HEK293 (cell line): ENCODE measurements around the gene SRCIN1.

Experiments
- CTCF ChIA-PET: fragments of 350-600 bp; formaldehyde crosslinking; extraction: SDS; loops from one replicate; lab custom pipeline; 2021; ENCODE audit warnings: antibody characterized with exemption; lab: Yijun Ruan, JAX
- POLR2A ChIA-PET: fragments of 300-600 bp; formaldehyde crosslinking; extraction: SDS; loops from one replicate; lab custom pipeline; 2020; ENCODE audit warnings: antibody characterized with exemption, inconsistent platforms; lab: Yijun Ruan, JAX
- H3K27ac ChIP-seq: fragments of 200-500 bp; sonication (Bioruptor generic); 2 replicates; pipeline ENCODE4 v1.5.1; 2014; ENCODE audit warnings: low read depth, low read length, control low read depth, inconsistent platforms; ENCODE audit errors: extremely low read depth
- H3K36me3 ChIP-seq, 2 experiments: fragments of 200-500 bp in 1 of 2; sonication (Bioruptor generic) in 1 of 2; 1 replicate in 1 of 2; 2 replicates in 1 of 2; pipeline ENCODE4 v1.5.1; 2014 to 2017; ENCODE audit warnings: inconsistent platforms in 2 of 2, low read length in 2 of 2; ENCODE audit not compliant: control insufficient read depth in 2 of 2, insufficient read depth in 1 of 2
- H3K4me1 ChIP-seq: fragments of 200-500 bp; sonication (Bioruptor generic); 2 replicates; pipeline ENCODE4 v1.5.1; 2014; ENCODE audit warnings: mild to moderate bottlenecking, low read length, inconsistent platforms; ENCODE audit not compliant: control insufficient read depth, insufficient read depth
- H3K4me3 ChIP-seq: 2 replicates; pipeline ENCODE4 v1.5.1; 2011; ENCODE audit warnings: low read depth, mild to moderate bottlenecking, control low read depth, low read length, moderate library complexity
- H3K9me3 ChIP-seq: fragments of 200-500 bp; sonication (Bioruptor generic); 2 replicates; pipeline ENCODE4 v1.5.1; 2014; ENCODE audit warnings: low read depth, low read length, inconsistent platforms; ENCODE audit not compliant: control insufficient read depth, insufficient read depth
- ATF2 ChIP-seq: fragments of 450-650 bp; formaldehyde crosslinking; IDR thresholded peaks from 2 replicates; pipeline ENCODE4 v1.5.1; 2016; ENCODE audit warnings: missing biosample characterization, missing genetic modification characterization, low read depth
- BCL11A ChIP-seq: fragments of 450-650 bp; formaldehyde crosslinking; IDR thresholded peaks from 2 replicates; pipeline ENCODE4 v1.5.1; 2016; ENCODE audit warnings: low read depth, missing biosample characterization, missing genetic modification characterization
- EGR2 ChIP-seq: fragments of 450-650 bp; formaldehyde crosslinking; IDR thresholded peaks from 2 replicates; pipeline ENCODE4 v1.5.1; 2016; ENCODE audit warnings: low read depth, missing biosample characterization, missing genetic modification characterization
- GLIS2 ChIP-seq: fragments of 450-650 bp; formaldehyde crosslinking; IDR thresholded peaks from 2 replicates; pipeline ENCODE4 v1.5.1; 2016; ENCODE audit warnings: missing biosample characterization, missing genetic modification characterization
- KLF9 ChIP-seq: fragments of 450-650 bp; formaldehyde crosslinking; IDR thresholded peaks from 2 replicates; pipeline ENCODE4 v1.5.1; 2016; ENCODE audit warnings: missing biosample characterization, missing genetic modification characterization, low read depth
- PRDM1 ChIP-seq: fragments of 450-650 bp; formaldehyde crosslinking; IDR thresholded peaks from 2 replicates; pipeline ENCODE4; 2016; ENCODE audit warnings: missing biosample characterization, missing genetic modification characterization
- SP2 ChIP-seq: fragments of 450-650 bp; formaldehyde crosslinking; IDR thresholded peaks from 2 replicates; pipeline ENCODE4 v1.5.1; 2016; ENCODE audit warnings: missing biosample characterization, missing genetic modification characterization
- ZBTB20 ChIP-seq: fragments of 450-650 bp; formaldehyde crosslinking; IDR thresholded peaks from 2 replicates; pipeline ENCODE4 v1.5.1; 2016; ENCODE audit warnings: missing biosample characterization, missing genetic modification characterization
- ZBTB6 ChIP-seq: fragments of 450-650 bp; formaldehyde crosslinking; IDR thresholded peaks from 2 replicates; pipeline ENCODE4 v1.5.1; 2017; ENCODE audit warnings: missing biosample characterization, missing genetic modification characterization
- ZFHX2 ChIP-seq: fragments of 450-650 bp; formaldehyde crosslinking; conservative IDR thresholded peaks from 2 replicates; pipeline ENCODE4 v1.5.1; 2016; ENCODE audit warnings: missing biosample characterization, missing genetic modification characterization
- ZFP3 ChIP-seq: fragments of 450-650 bp; formaldehyde crosslinking; IDR thresholded peaks from 2 replicates; pipeline ENCODE4 v1.5.1; 2016; ENCODE audit warnings: low read depth, missing biosample characterization, missing genetic modification characterization
- ZIC2 ChIP-seq: fragments of 450-650 bp; formaldehyde crosslinking; IDR thresholded peaks from 2 replicates; pipeline ENCODE4 v1.5.1; 2016; ENCODE audit warnings: missing biosample characterization, missing genetic modification characterization
- ZNF132 ChIP-seq: fragments of 450-650 bp; formaldehyde crosslinking; IDR thresholded peaks from 2 replicates; pipeline ENCODE4 v1.5.1; 2017; ENCODE audit warnings: missing biosample characterization, missing genetic modification characterization, borderline replicate concordance
- ZNF16 ChIP-seq: fragments of 450-650 bp; formaldehyde crosslinking; IDR thresholded peaks from 2 replicates; pipeline ENCODE4 v1.5.1; 2016; ENCODE audit warnings: low read depth, missing biosample characterization, missing genetic modification characterization
- ZNF18 ChIP-seq: fragments of 450-650 bp; formaldehyde crosslinking; IDR thresholded peaks from 2 replicates; pipeline ENCODE4 v1.5.1; 2016; ENCODE audit warnings: missing biosample characterization, missing genetic modification characterization
- ZNF26 ChIP-seq: fragments of 450-650 bp; formaldehyde crosslinking; IDR thresholded peaks from 2 replicates; pipeline ENCODE4 v1.5.1; 2016; ENCODE audit warnings: missing biosample characterization, missing genetic modification characterization
- ZNF341 ChIP-seq: fragments of 450-650 bp; formaldehyde crosslinking; IDR thresholded peaks from 2 replicates; pipeline ENCODE4; 2016; ENCODE audit warnings: low read depth, missing biosample characterization, missing genetic modification characterization
- ZNF398 ChIP-seq: fragments of 450-650 bp; formaldehyde crosslinking; IDR thresholded peaks from 2 replicates; pipeline ENCODE4 v1.5.1; 2017; ENCODE audit warnings: missing biosample characterization, missing genetic modification characterization
- ZNF600 ChIP-seq: fragments of 450-650 bp; formaldehyde crosslinking; IDR thresholded peaks from 2 replicates; pipeline ENCODE4 v1.5.1; 2016; ENCODE audit warnings: missing biosample characterization, missing genetic modification characterization
- ZNF791 ChIP-seq: fragments of 450-650 bp; formaldehyde crosslinking; IDR thresholded peaks from 2 replicates; pipeline ENCODE4 v1.5.1; 2016; ENCODE audit warnings: missing biosample characterization, missing genetic modification characterization
- ZNF830 ChIP-seq: fragments of 450-650 bp; IDR thresholded peaks from 2 replicates; pipeline ENCODE4 v1.5.0; 2018; ENCODE audit warnings: missing biosample characterization, missing genetic modification characterization, low read depth, mild to moderate bottlenecking, moderate library complexity
- TF ChIP-seq, protein P1 (sequence below): fragments of 450-650 bp; formaldehyde crosslinking; IDR thresholded peaks from 2 replicates; pipeline ENCODE4 v1.5.1; 2016; ENCODE audit warnings: missing biosample characterization, missing genetic modification characterization
- TF ChIP-seq, protein P2 (sequence below): fragments of 450-650 bp; formaldehyde crosslinking; IDR thresholded peaks from 2 replicates; pipeline ENCODE4 v1.5.1; 2017; ENCODE audit warnings: missing biosample characterization, missing genetic modification characterization
- TF ChIP-seq, protein P3 (sequence below): fragments of 450-650 bp; formaldehyde crosslinking; IDR thresholded peaks from 2 replicates; pipeline ENCODE4 v1.5.1; 2016; ENCODE audit warnings: missing biosample characterization, missing genetic modification characterization

The SRCIN1 gene

DNA sequence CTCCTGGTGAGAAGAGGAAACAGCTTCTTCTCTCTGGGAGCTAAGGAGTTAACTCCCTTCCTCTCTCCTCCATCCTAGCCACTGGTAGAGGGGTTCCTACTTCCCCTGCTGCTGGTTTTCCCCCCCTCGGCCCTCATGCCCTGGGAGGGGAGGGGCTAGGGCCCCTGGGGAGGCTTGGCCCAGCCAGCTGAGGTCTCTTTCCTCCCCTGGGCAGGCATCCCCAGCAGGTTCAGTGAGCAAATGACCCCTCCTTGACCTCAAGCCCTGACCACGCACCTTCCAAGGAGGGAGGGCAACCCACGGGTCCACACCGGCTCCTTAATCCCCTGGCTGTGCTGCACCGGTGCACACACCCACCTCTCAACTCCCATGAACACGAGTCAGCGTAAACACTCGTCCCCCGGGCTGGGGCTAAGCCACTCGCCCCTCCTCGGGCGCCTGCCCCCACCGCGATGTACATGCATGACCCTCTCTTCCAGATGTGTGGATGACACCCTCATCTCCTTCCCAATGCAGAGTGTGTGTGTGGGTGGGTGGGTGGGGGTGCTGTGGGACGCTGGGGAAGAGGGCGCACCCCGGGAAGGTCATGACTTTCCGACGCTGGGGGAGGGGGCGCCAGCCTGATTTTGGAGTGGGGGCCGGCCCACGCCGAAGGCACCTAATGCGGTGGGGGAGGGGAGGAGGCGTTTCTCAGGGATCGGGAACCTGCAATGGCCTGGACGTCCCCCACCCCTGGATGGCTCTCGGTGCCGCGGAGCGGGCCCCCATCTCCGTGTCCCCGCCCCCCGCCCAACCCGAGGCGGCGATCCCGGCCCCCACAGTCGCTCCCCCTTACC is 33.7 kb downstream of the SRCIN1 start:
- no peaks in the 10 kb centered on the region for H3K9me3 ChIP-seq
- H3K36me3 ChIP-seq = no peaks in the 10 kb centered on the region
- H3K27ac ChIP-seq = no peak overlapping the region
- peak overlapping the region; percentile 37 for H3K4me3 ChIP-seq
- ChIA-PET CTCF (interaction anchor here (0.8 to 1.3 kb wide), 4 partner anchors 10 to 14 kb away, joined by 4 to 6 read pairs (median 5); no protein-coding TSS in a partner anchor), POLR2A (interaction anchor here (1.0 kb wide), 1 partner anchor 14 kb away, joined by 6 read pairs; no protein-coding TSS in a partner anchor)
- peaks cover 7% of the 10 kb centered on the region; the same call in 1 of the 2 replicates for H3K4me1 ChIP-seq
- TF ChIP-seq BCL11A (tag by site-specific recombination) = peak; percentile 78
- TF ChIP-seq PRDM1 = no peak
- 0 out of 2 replicates have a peak, but pooled peaks have one; percentile 35 for TF ChIP-seq ZNF600 (tag by site-specific recombination)
- peak; percentile 96 for TF ChIP-seq ZNF341
- peak; percentile 90 for TF ChIP-seq ZNF398 (tag by site-specific recombination)
- TF ChIP-seq ZNF830 (tag by site-specific recombination) = no peak
- no peak for TF ChIP-seq ATF2 (tag by site-specific recombination)
- TF ChIP-seq KLF9 (tag by site-specific recombination) = peak; percentile 60
- peak; percentile 94 for TF ChIP-seq GLIS2 (tag by site-specific recombination)
- no peak for TF ChIP-seq ZNF16 (tag by site-specific recombination)
- TF ChIP-seq ZFHX2 = peak; percentile 93
- TF ChIP-seq EGR2 = peak; percentile 94
- no peak for TF ChIP-seq ZNF18 (tag by site-specific recombination)
- TF ChIP-seq ZBTB6 (tag by site-specific recombination) = no peak
- TF ChIP-seq ZNF26 (tag by site-specific recombination) = no peak
- no peak for TF ChIP-seq SP2 (tag by site-specific recombination)
- TF ChIP-seq, protein P1, sequence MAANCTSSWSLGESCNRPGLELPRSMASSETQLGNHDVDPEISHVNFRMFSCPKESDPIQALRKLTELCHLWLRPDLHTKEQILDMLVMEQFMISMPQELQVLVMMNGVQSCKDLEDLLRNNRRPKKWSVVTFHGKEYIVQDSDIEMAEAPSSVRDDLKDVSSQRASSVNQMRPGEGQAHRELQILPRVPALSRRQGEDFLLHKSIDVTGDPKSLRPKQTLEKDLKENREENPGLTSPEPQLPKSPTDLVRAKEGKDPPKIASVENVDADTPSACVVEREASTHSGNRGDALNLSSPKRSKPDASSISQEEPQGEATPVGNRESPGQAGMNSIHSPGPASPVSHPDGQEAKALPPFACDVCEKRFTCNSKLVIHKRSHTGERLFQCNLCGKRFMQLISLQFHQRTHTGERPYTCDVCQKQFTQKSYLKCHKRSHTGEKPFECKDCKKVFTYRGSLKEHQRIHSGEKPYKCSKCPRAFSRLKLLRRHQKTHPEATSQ (tag by site-specific recombination) = no peak
- TF ChIP-seq ZIC2 (tag by site-specific recombination) = peak; percentile 77
- TF ChIP-seq, protein P2, sequence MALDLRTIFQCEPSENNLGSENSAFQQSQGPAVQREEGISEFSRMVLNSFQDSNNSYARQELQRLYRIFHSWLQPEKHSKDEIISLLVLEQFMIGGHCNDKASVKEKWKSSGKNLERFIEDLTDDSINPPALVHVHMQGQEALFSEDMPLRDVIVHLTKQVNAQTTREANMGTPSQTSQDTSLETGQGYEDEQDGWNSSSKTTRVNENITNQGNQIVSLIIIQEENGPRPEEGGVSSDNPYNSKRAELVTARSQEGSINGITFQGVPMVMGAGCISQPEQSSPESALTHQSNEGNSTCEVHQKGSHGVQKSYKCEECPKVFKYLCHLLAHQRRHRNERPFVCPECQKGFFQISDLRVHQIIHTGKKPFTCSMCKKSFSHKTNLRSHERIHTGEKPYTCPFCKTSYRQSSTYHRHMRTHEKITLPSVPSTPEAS (tag by site-specific recombination) = no peak
- no peak for TF ChIP-seq ZFP3 (tag by site-specific recombination)
- TF ChIP-seq ZNF132 (tag by site-specific recombination) = no peak
- TF ChIP-seq, protein P3, sequence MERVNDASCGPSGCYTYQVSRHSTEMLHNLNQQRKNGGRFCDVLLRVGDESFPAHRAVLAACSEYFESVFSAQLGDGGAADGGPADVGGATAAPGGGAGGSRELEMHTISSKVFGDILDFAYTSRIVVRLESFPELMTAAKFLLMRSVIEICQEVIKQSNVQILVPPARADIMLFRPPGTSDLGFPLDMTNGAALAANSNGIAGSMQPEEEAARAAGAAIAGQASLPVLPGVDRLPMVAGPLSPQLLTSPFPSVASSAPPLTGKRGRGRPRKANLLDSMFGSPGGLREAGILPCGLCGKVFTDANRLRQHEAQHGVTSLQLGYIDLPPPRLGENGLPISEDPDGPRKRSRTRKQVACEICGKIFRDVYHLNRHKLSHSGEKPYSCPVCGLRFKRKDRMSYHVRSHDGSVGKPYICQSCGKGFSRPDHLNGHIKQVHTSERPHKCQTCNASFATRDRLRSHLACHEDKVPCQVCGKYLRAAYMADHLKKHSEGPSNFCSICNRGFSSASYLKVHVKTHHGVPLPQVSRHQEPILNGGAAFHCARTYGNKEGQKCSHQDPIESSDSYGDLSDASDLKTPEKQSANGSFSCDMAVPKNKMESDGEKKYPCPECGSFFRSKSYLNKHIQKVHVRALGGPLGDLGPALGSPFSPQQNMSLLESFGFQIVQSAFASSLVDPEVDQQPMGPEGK (tag by site-specific recombination) = peak; percentile 65
- TF ChIP-seq ZBTB20 (tag by site-specific recombination) = peak; percentile 71
- no peak for TF ChIP-seq ZNF791 (tag by site-specific recombination)
